Tibial nerve (tissue), 4 donors: Measurements from ENCODE around the gene PTPRT. TPM values are rescaled to one million over a fixed set of nuclear protein-coding genes. Genes with fewer than 3 reads are reported as not detected.

Experiments
- DNase-seq, 2 donors: peaks; one replicate each; pipeline ENCODE4 v3.0.0-alpha.2; 2019; ENCODE audit warnings: low spot score in 2 of 2
- H3K27ac ChIP-seq, 4 donors: fragments of 200-600 bp; sonication (generic) in 3 of 4; one replicate each; pipeline ENCODE4 v1.5.1; 2017 to 2019; ENCODE audit warnings: mild to moderate bottlenecking in 1 of 4
- H3K27me3 ChIP-seq, 2 donors: fragments of 200-600 bp; sonication (generic) in 1 of 2; one replicate each; pipeline versions ENCODE4 v1.5.1 to v1.6.0; 2017 to 2019
- H3K36me3 ChIP-seq, 3 donors: fragments of 200-600 bp; sonication (generic); one replicate each; pipeline ENCODE4 v1.5.1; 2018 to 2019
- H3K4me1 ChIP-seq, 4 donors: fragments of 200-600 bp; sonication (generic) in 3 of 4; one replicate each; pipeline ENCODE4 v1.5.1; 2017 to 2019
- H3K4me3 ChIP-seq, 4 donors: fragments of 200-600 bp; sonication (generic) in 3 of 4; one replicate each; pipeline ENCODE4 v1.5.1; 2017 to 2019; ENCODE audit warnings: mild to moderate bottlenecking in 1 of 4, moderate library complexity in 1 of 4
- H3K9me3 ChIP-seq, 4 donors: fragments of 200-600 bp; sonication (generic) in 3 of 4; one replicate each; pipeline ENCODE4 v1.5.1; 2017 to 2019
- EP300 ChIP-seq, 2 donors: sonication (generic); formaldehyde crosslinking; IDR thresholded peaks; one replicate each; pipeline ENCODE4 v1.6.1; 2017; ENCODE audit warnings: antibody characterized with exemption in 2 of 2, mild to moderate bottlenecking in 1 of 2
- POLR2A ChIP-seq, 2 donors: fragments of 450-650 bp; IDR thresholded peaks; one replicate each; pipeline ENCODE4 v1.6.1; 2017; ENCODE audit warnings: antibody characterized with exemption in 2 of 2, mild to moderate bottlenecking in 2 of 2, moderate library complexity in 2 of 2
- WGBS, 2 donors: methylation state at CpG; one replicate each; pipeline ENCODE4 v1.1.5; 2018; 5-methylcytosine and 5-hydroxymethylcytosine counted together
- total RNA-seq, 4 donors: library from RNA; depleted of rRNA; stranded (reverse); fragments of >200 nt; gene quantifications; one replicate each; pipeline ENCODE4 v1.1.0, GENCODE V29; 2016
- TF ChIP-seq, protein P1 (sequence below), 5 experiments: fragments of 200-600 bp in 3 of 5; fragments of 450-650 bp in 2 of 5; sonication (generic) in 3 of 5; IDR thresholded peaks; one replicate each; pipeline ENCODE4 v1.5.1; 2016 to 2019; ENCODE audit warnings: antibody characterized with exemption in 5 of 5, mild to moderate bottlenecking in 3 of 5, moderate library complexity in 2 of 5

Gene PTPRT
- total RNA-seq, 4 donors from 2014 or later = under 0.01 TPM; not detected in 3

DNA sequence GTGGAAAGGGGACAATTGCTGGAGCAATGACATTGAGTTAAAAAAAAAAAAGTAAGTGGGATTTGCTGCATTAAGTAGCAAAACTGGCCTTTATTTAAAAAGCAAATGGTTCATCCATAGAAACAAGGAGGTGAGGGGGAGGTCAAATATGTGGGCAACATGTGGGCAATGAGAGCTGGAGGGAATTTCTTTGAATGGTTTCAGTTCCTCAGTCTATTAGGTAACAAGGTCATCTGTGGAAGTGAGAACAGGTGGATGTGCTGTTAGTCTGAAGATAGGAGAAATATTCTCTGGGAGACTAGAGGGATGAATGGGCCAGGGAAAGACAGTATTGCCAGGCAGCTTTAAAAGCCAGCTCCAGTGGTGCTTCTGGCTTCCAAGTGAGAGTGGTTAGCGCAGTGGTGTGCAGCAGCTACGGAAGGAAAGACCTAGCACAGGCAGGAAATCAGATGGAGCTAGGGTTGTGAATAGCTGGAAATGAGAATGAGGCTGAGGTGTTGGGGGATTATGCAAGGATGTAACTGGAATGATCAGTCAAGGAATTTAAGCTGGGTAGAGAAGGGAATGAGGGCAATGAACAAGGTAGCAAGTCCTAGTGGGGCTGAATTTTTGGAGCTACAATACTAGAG, 727.6 kb downstream of the PTPRT start:
- no peaks in the 10 kb centered on the region for H3K27me3 ChIP-seq
- DNase-seq = no peak
- no peaks in the 10 kb centered on the region for H3K36me3 ChIP-seq
- no peaks in the 10 kb centered on the region for H3K9me3 ChIP-seq
- TF ChIP-seq POLR2A (IDR thresholded peaks at IDR 0.05) = no peak
- TF ChIP-seq, protein P1, sequence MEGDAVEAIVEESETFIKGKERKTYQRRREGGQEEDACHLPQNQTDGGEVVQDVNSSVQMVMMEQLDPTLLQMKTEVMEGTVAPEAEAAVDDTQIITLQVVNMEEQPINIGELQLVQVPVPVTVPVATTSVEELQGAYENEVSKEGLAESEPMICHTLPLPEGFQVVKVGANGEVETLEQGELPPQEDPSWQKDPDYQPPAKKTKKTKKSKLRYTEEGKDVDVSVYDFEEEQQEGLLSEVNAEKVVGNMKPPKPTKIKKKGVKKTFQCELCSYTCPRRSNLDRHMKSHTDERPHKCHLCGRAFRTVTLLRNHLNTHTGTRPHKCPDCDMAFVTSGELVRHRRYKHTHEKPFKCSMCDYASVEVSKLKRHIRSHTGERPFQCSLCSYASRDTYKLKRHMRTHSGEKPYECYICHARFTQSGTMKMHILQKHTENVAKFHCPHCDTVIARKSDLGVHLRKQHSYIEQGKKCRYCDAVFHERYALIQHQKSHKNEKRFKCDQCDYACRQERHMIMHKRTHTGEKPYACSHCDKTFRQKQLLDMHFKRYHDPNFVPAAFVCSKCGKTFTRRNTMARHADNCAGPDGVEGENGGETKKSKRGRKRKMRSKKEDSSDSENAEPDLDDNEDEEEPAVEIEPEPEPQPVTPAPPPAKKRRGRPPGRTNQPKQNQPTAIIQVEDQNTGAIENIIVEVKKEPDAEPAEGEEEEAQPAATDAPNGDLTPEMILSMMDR (IDR thresholded peaks at IDR 0.05) = no peak
- TF ChIP-seq EP300 (IDR thresholded peaks at IDR 0.05) = no peak
- no peak overlapping the region for H3K4me3 ChIP-seq
- H3K27ac ChIP-seq = no peak overlapping the region
- H3K4me1 ChIP-seq = no peaks in the 10 kb centered on the region
- 55 to 62% methylated on average over 2 of the region's 2 CpGs for WGBS, 2 donors

DNA sequence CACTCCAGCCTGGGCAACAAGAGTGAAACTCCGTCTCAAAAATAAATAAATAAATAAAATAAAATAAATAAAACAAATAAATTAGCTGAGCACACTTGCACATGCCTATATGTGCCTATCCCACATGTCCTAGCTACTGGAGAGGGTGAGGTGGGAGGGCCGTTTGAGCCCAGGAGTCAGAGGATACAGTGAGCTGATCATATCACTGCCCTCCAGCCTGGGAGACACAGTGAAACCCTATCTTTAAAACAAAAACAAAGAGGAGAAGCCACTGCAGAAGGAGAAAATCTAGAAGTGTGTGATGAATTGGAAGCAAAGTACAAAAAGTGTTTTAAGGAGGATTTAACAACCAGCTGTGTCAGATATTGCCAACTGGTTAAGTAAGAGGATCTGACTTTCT, 728.4 kb downstream of the PTPRT start:
- Histone ChIP-seq H3K4me3 (no peak overlapping the region), H3K4me1 (no peaks in the 10 kb centered on the region), H3K27ac (no peak overlapping the region), H3K9me3 (no peaks in the 10 kb centered on the region), H3K36me3 (no peaks in the 10 kb centered on the region), H3K27me3 (no peaks in the 10 kb centered on the region)
- 73 to 79% methylated on average over 2 of the region's 2 CpGs for WGBS, 2 donors
- TF ChIP-seq POLR2A (IDR thresholded peaks at IDR 0.05) = no peak
- no peak for TF ChIP-seq EP300 (IDR thresholded peaks at IDR 0.05)
- TF ChIP-seq, protein P1 (IDR thresholded peaks at IDR 0.05) = no peak
- no peak for DNase-seq

GRCh38 chr20:42447270-42447669, 742.4 kb downstream of the PTPRT start:
- no peak for DNase-seq
- H3K27me3 ChIP-seq = no peaks in the 10 kb centered on the region
- no peak for TF ChIP-seq POLR2A (IDR thresholded peaks at IDR 0.05)
- TF ChIP-seq EP300 (IDR thresholded peaks at IDR 0.05) = no peak
- TF ChIP-seq, protein P1 (IDR thresholded peaks at IDR 0.05) = no peak
- no peaks in the 10 kb centered on the region for H3K9me3 ChIP-seq
- no peak overlapping the region for H3K27ac ChIP-seq
- H3K4me1 ChIP-seq = peaks cover 0 to 7% (median 0%) of the 10 kb centered on the region in 4 donors
- H3K4me3 ChIP-seq = no peak overlapping the region
- 69 to 70% methylated on average over 2 of the region's 2 CpGs for WGBS, 2 donors
- no peaks in the 10 kb centered on the region for H3K36me3 ChIP-seq

GRCh38 chr20:42444799-42445198, 744.9 kb downstream of the PTPRT start:
- Histone ChIP-seq H3K27me3 (no peaks in the 10 kb centered on the region), H3K9me3 (no peaks in the 10 kb centered on the region), H3K4me1 (peaks cover 0 to 14% (median 0%) of the 10 kb centered on the region in 4 donors), H3K36me3 (no peaks in the 10 kb centered on the region), H3K4me3 (no peak overlapping the region), H3K27ac (no peak overlapping the region)
- TF ChIP-seq POLR2A (IDR thresholded peaks at IDR 0.05) = no peak
- no peak for TF ChIP-seq EP300 (IDR thresholded peaks at IDR 0.05)
- TF ChIP-seq, protein P1 (IDR thresholded peaks at IDR 0.05) = no peak
- DNase-seq = no peak
- 72 to 90% methylated on average over 3 of the region's 3 CpGs for WGBS, 2 donors

GRCh38 chr20:42443200-42443599, 746.5 kb downstream of the PTPRT start:
- no peak overlapping the region for H3K4me3 ChIP-seq
- H3K4me1 ChIP-seq = peaks cover 0 to 14% (median 0%) of the 10 kb centered on the region in 4 donors
- no peaks in the 10 kb centered on the region for H3K9me3 ChIP-seq
- H3K36me3 ChIP-seq = no peaks in the 10 kb centered on the region
- no peaks in the 10 kb centered on the region for H3K27me3 ChIP-seq
- DNase-seq = no peak
- 70 to 75% methylated on average over 4 of the region's 4 CpGs for WGBS, 2 donors
- no peak overlapping the region for H3K27ac ChIP-seq
- TF ChIP-seq EP300 (IDR thresholded peaks at IDR 0.05) (no peak), POLR2A (IDR thresholded peaks at IDR 0.05) (no peak)
- TF ChIP-seq, protein P1 (IDR thresholded peaks at IDR 0.05) = no peak
